HepG2 (cell line): Measurements from ENCODE around the gene JAK1. TPM values are rescaled to one million over a fixed set of nuclear protein-coding genes. Genes with fewer than 3 reads are reported as not detected.

Experiments
- ATAC-seq: fragments of 200-7000 bp; cut with Tn5 transposase; 3 replicates; pipeline ENCODE4 v1.9.1; 2020; ENCODE audit warnings: mild to moderate bottlenecking, moderate library complexity
- BruUV-seq: library from RNA; stranded (reverse); fragments of 400-500 nt; replicated peaks from 2 replicates; lab custom pipeline; 2021; lab: Mats Ljungman, UMichigan
- CTCF ChIA-PET: fragments of 300-600 bp; formaldehyde crosslinking; extraction: SDS; loops from one replicate; lab custom pipeline; 2021; ENCODE audit warnings: low total read pairs, inconsistent platforms, low intra/inter-chr PET ratio; lab: Yijun Ruan, JAX
- POLR2A ChIA-PET: fragments of 350-600 bp; sonication (Branson Sonifier 250); formaldehyde crosslinking; loops from one replicate; lab custom pipeline; 2020; ENCODE audit warnings: antibody characterized with exemption, inconsistent platforms; lab: Yijun Ruan, JAX
- DNase-seq: peaks from one replicate; pipeline ENCODE4 v3.0.0-alpha.2; 2015; ENCODE audit warnings: low spot score
- FAIRE-seq: peaks from 3 replicates; lab custom pipeline; 2011; peaks lifted over from hg19 to GRCh38; lab: Jason Lieb, UNC
- H2AFZ ChIP-seq: one replicate; pipeline ENCODE4 v1.6.1; 2011; ENCODE audit warnings: low read length, inconsistent platforms
- H3K27ac ChIP-seq: fragments of 300-600 bp; 3 replicates; pipeline ENCODE4 v1.8.0; 2011; ENCODE audit warnings: mixed run types, mild to moderate bottlenecking, mixed read lengths, low read length, inconsistent platforms; ENCODE audit not compliant: insufficient read depth; ENCODE audit errors: extremely low read length
- H3K27me3 ChIP-seq, 2 experiments: fragments of 200-600 bp in 1 of 2; 2 replicates in 1 of 2; 3 replicates in 1 of 2; pipeline versions ENCODE4 v1.6.0 to v1.8.0; 2011; ENCODE audit warnings: low read length in 2 of 2, mild to moderate bottlenecking in 2 of 2, moderate library complexity in 2 of 2, inconsistent platforms in 1 of 2; ENCODE audit not compliant: insufficient read depth in 2 of 2, control insufficient read depth in 1 of 2
- H3K36me3 ChIP-seq, 2 experiments: fragments of 200-600 bp in 1 of 2; replicated peaks in 1 of 2; 2 replicates in 1 of 2; 3 replicates in 1 of 2; pipeline versions ENCODE4 v1.5.1 to v1.8.0; 2011; ENCODE audit warnings: low read length in 2 of 2, inconsistent platforms in 1 of 2; ENCODE audit not compliant: insufficient read depth in 2 of 2, control insufficient read depth in 1 of 2
- H3K4me1 ChIP-seq: 2 replicates; pipeline ENCODE4 v1.5.1; 2012; ENCODE audit warnings: low read length, inconsistent platforms; ENCODE audit not compliant: insufficient read depth
- H3K4me2 ChIP-seq: 2 replicates; pipeline ENCODE4 v1.6.0; 2011; ENCODE audit warnings: low read depth, low read length, inconsistent platforms
- H3K4me3 ChIP-seq, 3 experiments: fragments of 200-600 bp in 1 of 3; sonication (generic), shearing (Covaris generic) in 1 of 3; replicated peaks in 1 of 3; 2 replicates each; pipeline ENCODE4 v1.5.1; 2011 to 2016; ENCODE audit warnings: low read length in 3 of 3, inconsistent platforms in 2 of 3, low read depth in 2 of 3, mild to moderate bottlenecking in 2 of 3, control low read depth in 1 of 3, mixed read lengths in 1 of 3; ENCODE audit not compliant: insufficient read depth in 1 of 3
- H3K79me2 ChIP-seq: one replicate; pipeline ENCODE4 v1.6.1; 2011; ENCODE audit warnings: low read length, inconsistent platforms; ENCODE audit not compliant: insufficient read depth
- H3K9ac ChIP-seq: 2 replicates; pipeline ENCODE4 v1.6.0; 2011; ENCODE audit warnings: mild to moderate bottlenecking, low read depth, low read length, inconsistent platforms; ENCODE audit not compliant: insufficient read depth
- H3K9me3 ChIP-seq: 2 replicates; pipeline ENCODE4 v1.5.1; 2012; ENCODE audit warnings: mild to moderate bottlenecking, low read length
- H4K20me1 ChIP-seq: 2 replicates; pipeline ENCODE4 v1.6.0; 2011; ENCODE audit warnings: inconsistent platforms, mild to moderate bottlenecking, low read length, moderate library complexity; ENCODE audit not compliant: insufficient read depth
- AHDC1 ChIP-seq: sonication (generic); formaldehyde crosslinking; IDR thresholded peaks from 2 replicates; pipeline ENCODE4 v1.5.1; 2020; ENCODE audit warnings: mild to moderate bottlenecking, missing genetic modification reagents, borderline replicate concordance
- GRHL1 ChIP-seq: sonication (generic); formaldehyde crosslinking; conservative IDR thresholded peaks from 2 replicates; pipeline ENCODE4 v1.8.0; 2022; ENCODE audit warnings: missing genetic modification reagents
- KLF6 ChIP-seq: IDR thresholded peaks from 2 replicates; pipeline ENCODE4 v1.8.0; 2016; ENCODE audit warnings: missing biosample characterization, missing genetic modification reagents
- MIER2 ChIP-seq: IDR thresholded peaks from 2 replicates; pipeline ENCODE4 v1.6.1; 2016; ENCODE audit warnings: missing biosample characterization, missing genetic modification reagents
- PITX1 ChIP-seq: sonication (generic); formaldehyde crosslinking; IDR thresholded peaks from 2 replicates; pipeline ENCODE4 v1.5.1; 2020; ENCODE audit warnings: mild to moderate bottlenecking, missing genetic modification reagents
- ZFY ChIP-seq: sonication (generic); formaldehyde crosslinking; IDR thresholded peaks from 2 replicates; pipeline ENCODE4 v1.4.0; 2020; ENCODE audit warnings: missing genetic modification reagents
- ZNF451 ChIP-seq: sonication (generic); formaldehyde crosslinking; IDR thresholded peaks from 2 replicates; pipeline ENCODE4 v1.5.0; 2020; ENCODE audit warnings: mild to moderate bottlenecking, missing genetic modification reagents
- ZSCAN12 ChIP-seq: sonication (generic); formaldehyde crosslinking; IDR thresholded peaks from 2 replicates; pipeline ENCODE4 v1.9.0; 2021; ENCODE audit warnings: mild to moderate bottlenecking, missing genetic modification reagents
- WGBS: methylation state at CpG from one replicate; pipeline ENCODE4 v1.1.6; 2017; ENCODE audit warnings: low lambda C conversion rate; 5-methylcytosine and 5-hydroxymethylcytosine counted together
- in situ Hi-C: cut with HindIII; loops from 2 replicates; pipeline ENCODE4 v1.10.0; 2017; ENCODE audit warnings: low pct_unique_long_range_greater_than_20kb; ENCODE audit not compliant: extremely low pct_ligation_motif_present
- intact Hi-C: fragments of 100-400 bp; cut with micrococcal nuclease; formaldehyde crosslinking; loops from one replicate; pipeline ENCODE4 v1.10.0; 2022; ENCODE audit not compliant: unreplicated experiment
- polyA plus RNA-seq, 8 experiments: library from polyadenylated mRNA; depleted of rRNA in 3 of 8; stranded (reverse) in 7 of 8; unstranded in 1 of 8; fragments of >200 nt; fragmentation: Illumina TruSeq in 4 of 8; extraction: Trizol in 4 of 8; gene quantifications; 2 replicates each; pipeline versions ENCODE4 v1.2.1 to v1.2.3, GENCODE V29; 2011 to 2016; ENCODE audit warnings: low read depth in 4 of 8, missing spikeins in 1 of 8, mixed read lengths in 1 of 8; ENCODE audit not compliant: insufficient read depth in 1 of 8
- total RNA-seq, 5 experiments: library from RNA; depleted of rRNA; stranded (reverse); fragments of >200 nt; fragmentation: Illumina TruSeq; extraction: Trizol; gene quantifications; 2 replicates each; pipeline ENCODE4 v1.2.3, GENCODE V29; 2016; ENCODE audit warnings: low read depth in 1 of 5

JAK1 gene
- total and polyA plus RNA-seq, 2 of the 13 experiments (the other 11 are each of a cell fraction or from before 2014, with no cell fraction given), result 23.9 to 42.4 TPM

- TF ChIP-seq MIER2 (CRISPR knock-in tag) (no peak), ZSCAN12 (CRISPR knock-in tag) (no peak), ZNF451 (no peak), KLF6 (CRISPR knock-in tag) (no peak), AHDC1 (CRISPR knock-in tag) (no peak), GRHL1 (no peak), ZFY (CRISPR knock-in tag) (no peak), PITX1 (CRISPR knock-in tag) (no peak)
- ChIA-PET CTCF (no interaction called here), POLR2A (no interaction called here)
- BruUV-seq, result no TSS peak
- Histone ChIP-seq H3K36me3 (no peaks in the 10 kb centered on the region), H3K4me3 (no peak overlapping the region), H3K9me3 (no peaks in the 10 kb centered on the region), H3K9ac (no peak overlapping the region), H4K20me1 (0 out of 2 replicates have a peak, but pooled peaks cover 7% of the 10 kb centered on the region), H3K27me3 (no peaks in the 10 kb centered on the region), H3K79me2 (peaks cover 52% of the 10 kb centered on the region), H3K4me2 (no peak overlapping the region), H3K27ac (no peak overlapping the region), H2AFZ (no peak overlapping the region), H3K4me1 (peaks cover 50% of the 10 kb centered on the region)
- no peak for FAIRE-seq
- intact Hi-C loops, result no loop called here
- DNase-seq, result no peak
- in situ Hi-C loops, result no loop called here
- 94% methylated on average over 2 of the region's 2 CpGs for WGBS
- ATAC-seq, result no peak
These were observed 64.7 kb downstream of the JAK1 start for GRCh38 chr1:64901663-64902062.
